HG03175 (cell line): ENCODE results near the gene SHMT1.
"Not testable (repeated sequence)": the region's sequence is repeated elsewhere in the genome, so short reads cannot be mapped to it uniquely, and the experiment has no call there.

Experiments
- ATAC-seq: cut with Tn5 transposase; IDR thresholded peaks from one replicate; pipeline ENCODE4 v1.9.1; 2021; ENCODE audit warnings: mild to moderate bottlenecking, moderate library complexity; ENCODE audit not compliant: unreplicated experiment

The SHMT1 gene

GRCh38 chr17:18378614-18379013, 15.3 kb upstream of the SHMT1 start:
- ATAC-seq, result not testable (repeated sequence)

GRCh38 chr17:18378205-18378505, 14.8 kb upstream of the SHMT1 start:
- ATAC-seq, result no peak

- ATAC-seq, result no peak
Measured at GRCh38 chr17:18377437-18378204, 14.3 kb upstream of the SHMT1 start, which contains the start of gene EVPLL. TSS of gene EVPLL (plus strand) at chr17:18377778. CDS start at chr17:18380938, 3,160 bp downstream.

GRCh38 chr17:18374216-18374615, 10.9 kb upstream of the SHMT1 start:
- ATAC-seq, result no peak

GRCh38 chr17:18373181-18373580, 9.8 kb upstream of the SHMT1 start:
- ATAC-seq, result not testable (repeated sequence)

- no peak for ATAC-seq
Measured at GRCh38 chr17:18371455-18371854, 8.1 kb upstream of the SHMT1 start.

GRCh38 chr17:18370761-18371160, 7.4 kb upstream of the SHMT1 start:
- ATAC-seq, result no peak

- no peak for ATAC-seq
Measured at GRCh38 chr17:18368946-18369345, 5.6 kb upstream of the SHMT1 start.

GRCh38 chr17:18364166-18364565, 816 bp upstream of the SHMT1 start:
- ATAC-seq, result no peak

- peak; percentile 10 for ATAC-seq
Measured at GRCh38 chr17:18362698-18363100, 651 bp downstream of the SHMT1 start.

GRCh38 chr17:18361837-18362697, 1.3 kb downstream of the SHMT1 start:
- ATAC-seq, result no peak

- ATAC-seq, result no peak
Measured at GRCh38 chr17:18360518-18360917, 2.8 kb downstream of the SHMT1 start.

- ATAC-seq, result no peak
Measured at GRCh38 chr17:18356624-18357023, 6.7 kb downstream of the SHMT1 start.

GRCh38 chr17:18353541-18353940, 9.8 kb downstream of the SHMT1 start:
- ATAC-seq, result no peak

GRCh38 chr17:18344021-18344420, 19.3 kb downstream of the SHMT1 start:
- ATAC-seq, result no peak

GRCh38 chr17:18339933-18340332, 23.4 kb downstream of the SHMT1 start:
- ATAC-seq, result no peak

- ATAC-seq, result not testable (repeated sequence)
Measured at GRCh38 chr17:18338158-18338557, 25.2 kb downstream of the SHMT1 start.

- no peak for ATAC-seq
Measured at GRCh38 chr17:18332909-18333489, 30.4 kb downstream of the SHMT1 start.

GRCh38 chr17:18331879-18332278, 31.5 kb downstream of the SHMT1 start:
- no peak for ATAC-seq

GRCh38 chr17:18328643-18329204, 34.6 kb downstream of the SHMT1 start:
- ATAC-seq, result no peak

- ATAC-seq, result no peak
Measured at GRCh38 chr17:18327556-18327955, 35.8 kb downstream of the SHMT1 start.
